AG09309 (cell line): ENCODE measurements around the gene ZNF222.
A peak's percentile ranks its signal among the peaks of the same experiment; 100 is the strongest.

Experiments
- DNase-seq: peaks from one replicate; pipeline ENCODE4 v3.0.0-alpha.2; 2010; ENCODE audit warnings: low read depth
- H3K4me3 ChIP-seq: 2 replicates; pipeline ENCODE4 v1.5.1; 2011; ENCODE audit warnings: mild to moderate bottlenecking, low read depth, low read length, moderate library complexity; ENCODE audit not compliant: control insufficient read depth
- TF ChIP-seq, protein P1 (sequence below): IDR thresholded peaks from 2 replicates; pipeline ENCODE4 v1.5.1; 2011; ENCODE audit warnings: mild to moderate bottlenecking, low read depth, low read length, inconsistent platforms; ENCODE audit not compliant: insufficient read depth, control insufficient read depth; ENCODE audit errors: missing control alignments

The ZNF222 gene

DNA sequence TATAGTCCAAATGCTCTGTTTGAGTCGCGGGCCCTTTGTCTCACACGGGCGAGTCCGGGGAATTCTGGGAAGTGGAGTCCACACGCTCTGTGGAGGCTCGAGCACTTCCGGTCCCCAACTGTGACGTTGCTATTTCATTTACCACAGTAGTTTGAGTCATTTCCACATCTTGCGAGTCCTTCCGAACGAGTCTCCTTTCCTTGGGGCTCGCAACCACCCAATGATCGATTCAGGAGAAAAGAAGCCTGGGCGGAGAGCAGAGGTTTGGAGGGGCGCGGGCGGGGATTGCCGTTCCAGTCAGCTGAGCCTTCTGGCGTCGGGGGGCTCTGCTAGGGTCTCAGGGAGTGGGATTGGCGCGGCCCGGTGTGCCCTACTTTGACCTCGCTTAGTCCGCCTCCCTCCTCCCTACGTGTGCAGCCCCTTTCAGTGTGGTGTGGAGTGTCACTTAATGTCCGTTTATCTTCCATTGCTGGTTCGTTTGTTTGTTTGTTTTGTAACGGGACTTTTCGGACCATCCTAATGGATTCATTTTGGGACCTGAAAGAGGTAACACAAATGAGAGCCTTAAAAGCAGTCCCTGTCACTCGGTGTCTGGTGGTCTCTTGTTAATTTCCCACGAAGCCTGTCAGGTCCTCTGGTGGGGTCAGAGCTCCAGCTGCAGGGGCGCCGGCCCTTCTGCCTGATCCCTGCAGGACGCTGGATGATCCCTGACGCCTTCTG lies at the start of gene ZNF222:
Gene ZNF222, plus strand, starts transcription at position 163 of the 720 bp plus-strand sequence. Its CDS starts 58 bp downstream, at position 221.
- TF ChIP-seq, protein P1, sequence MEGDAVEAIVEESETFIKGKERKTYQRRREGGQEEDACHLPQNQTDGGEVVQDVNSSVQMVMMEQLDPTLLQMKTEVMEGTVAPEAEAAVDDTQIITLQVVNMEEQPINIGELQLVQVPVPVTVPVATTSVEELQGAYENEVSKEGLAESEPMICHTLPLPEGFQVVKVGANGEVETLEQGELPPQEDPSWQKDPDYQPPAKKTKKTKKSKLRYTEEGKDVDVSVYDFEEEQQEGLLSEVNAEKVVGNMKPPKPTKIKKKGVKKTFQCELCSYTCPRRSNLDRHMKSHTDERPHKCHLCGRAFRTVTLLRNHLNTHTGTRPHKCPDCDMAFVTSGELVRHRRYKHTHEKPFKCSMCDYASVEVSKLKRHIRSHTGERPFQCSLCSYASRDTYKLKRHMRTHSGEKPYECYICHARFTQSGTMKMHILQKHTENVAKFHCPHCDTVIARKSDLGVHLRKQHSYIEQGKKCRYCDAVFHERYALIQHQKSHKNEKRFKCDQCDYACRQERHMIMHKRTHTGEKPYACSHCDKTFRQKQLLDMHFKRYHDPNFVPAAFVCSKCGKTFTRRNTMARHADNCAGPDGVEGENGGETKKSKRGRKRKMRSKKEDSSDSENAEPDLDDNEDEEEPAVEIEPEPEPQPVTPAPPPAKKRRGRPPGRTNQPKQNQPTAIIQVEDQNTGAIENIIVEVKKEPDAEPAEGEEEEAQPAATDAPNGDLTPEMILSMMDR: no peak
- peak within 1 kb of the TSS; percentile 95 for H3K4me3 ChIP-seq
- DNase-seq: peak; percentile 44

DNA sequence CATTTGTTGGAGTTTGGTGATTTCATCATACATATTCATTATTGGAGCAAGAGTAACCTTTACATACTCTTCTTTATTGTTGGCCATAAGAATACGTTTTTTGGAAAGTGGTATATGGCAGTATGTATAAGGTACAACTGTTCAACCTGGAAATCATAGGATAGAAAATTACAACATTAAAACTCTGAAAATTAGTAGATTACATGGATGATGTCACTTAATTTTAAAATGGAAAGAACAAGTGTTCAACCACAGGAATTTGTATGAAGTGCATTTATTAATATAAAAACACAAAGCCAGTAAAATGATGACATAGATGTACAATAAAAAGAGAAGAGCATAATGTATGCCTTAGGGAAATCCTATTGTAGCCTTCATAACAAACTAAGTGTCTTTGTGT lies 48.4 kb upstream of the ZNF222 start:
- TF ChIP-seq, protein P1: no peak
- DNase-seq: no peak

GRCh38 chr19:43983544-43983911 lies 41.7 kb upstream of the ZNF222 start:
- H3K4me3 ChIP-seq: peak overlapping the region; percentile 66
- DNase-seq: no peak
- TF ChIP-seq, protein P1: no peak

More for the DNA sequence above, 48.4 kb upstream of the ZNF222 start:
- H3K4me3 ChIP-seq: no peak overlapping the region

DNA sequence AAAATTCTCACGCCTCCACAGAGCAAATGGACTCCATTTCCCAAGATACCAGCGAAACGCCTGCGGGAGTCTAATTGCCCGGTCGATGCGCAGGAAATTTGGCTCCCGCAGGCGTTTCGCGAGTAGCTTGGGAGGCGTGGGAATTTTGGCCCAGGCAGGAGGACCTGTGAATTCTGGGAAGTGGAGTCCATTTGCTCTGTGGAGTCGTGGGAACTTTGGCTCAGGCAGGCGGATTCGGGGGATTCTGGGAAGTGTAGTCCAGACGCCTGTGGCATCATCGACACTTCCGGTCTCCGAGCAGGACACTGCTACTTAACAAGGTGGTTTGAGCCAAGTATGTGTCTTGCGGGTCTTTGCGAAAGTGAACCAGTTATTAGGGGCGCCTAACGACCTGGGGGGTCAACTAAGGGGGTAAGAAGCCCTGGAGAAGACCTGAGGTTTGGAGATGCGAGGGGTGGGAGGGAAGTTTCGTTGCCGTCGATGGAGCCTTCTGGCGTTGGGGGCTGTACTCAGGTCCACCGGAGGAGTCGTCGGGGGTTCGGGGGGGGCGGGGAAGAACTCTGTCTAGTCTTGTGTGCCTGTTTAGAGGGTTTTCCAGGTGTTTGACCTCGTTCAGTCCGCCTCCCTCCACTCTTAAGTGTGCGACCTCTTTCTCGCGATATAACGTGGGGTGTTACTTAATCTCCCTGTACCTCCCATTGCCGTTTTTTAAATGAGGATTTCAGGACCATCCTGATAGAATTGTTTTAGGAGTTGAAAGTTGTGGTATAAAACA lies 41.1 kb upstream of the ZNF222 start, which contains the start of gene ZNF155:
Gene ZNF155, plus strand, starts transcription at position 277 of the 775 bp plus-strand sequence. CDS start 4,356 bp downstream, outside the sequence.
- peak within 1 kb of the TSS; percentile 66 for H3K4me3 ChIP-seq
- TF ChIP-seq, protein P1: no peak
- DNase-seq: peak; percentile 92

DNA sequence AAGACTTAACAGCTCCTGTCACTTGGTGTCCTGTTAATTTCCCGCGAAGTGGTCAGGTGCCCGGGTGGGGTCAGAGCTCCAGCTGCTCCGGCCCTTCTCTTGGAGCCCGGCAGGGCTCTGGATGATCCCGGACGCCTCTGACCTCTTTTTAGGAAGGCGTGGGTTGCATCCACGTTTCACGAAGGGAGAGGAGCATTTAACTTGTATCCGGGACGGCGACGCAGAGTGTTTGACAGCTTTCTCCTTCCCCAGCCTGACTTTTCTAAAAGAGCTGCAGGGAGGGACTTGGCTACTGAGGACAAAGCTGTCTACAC lies 40.5 kb upstream of the ZNF222 start:
- TF ChIP-seq, protein P1: no peak
- peak overlapping the region; percentile 66 for H3K4me3 ChIP-seq
- no peak for DNase-seq

DNA sequence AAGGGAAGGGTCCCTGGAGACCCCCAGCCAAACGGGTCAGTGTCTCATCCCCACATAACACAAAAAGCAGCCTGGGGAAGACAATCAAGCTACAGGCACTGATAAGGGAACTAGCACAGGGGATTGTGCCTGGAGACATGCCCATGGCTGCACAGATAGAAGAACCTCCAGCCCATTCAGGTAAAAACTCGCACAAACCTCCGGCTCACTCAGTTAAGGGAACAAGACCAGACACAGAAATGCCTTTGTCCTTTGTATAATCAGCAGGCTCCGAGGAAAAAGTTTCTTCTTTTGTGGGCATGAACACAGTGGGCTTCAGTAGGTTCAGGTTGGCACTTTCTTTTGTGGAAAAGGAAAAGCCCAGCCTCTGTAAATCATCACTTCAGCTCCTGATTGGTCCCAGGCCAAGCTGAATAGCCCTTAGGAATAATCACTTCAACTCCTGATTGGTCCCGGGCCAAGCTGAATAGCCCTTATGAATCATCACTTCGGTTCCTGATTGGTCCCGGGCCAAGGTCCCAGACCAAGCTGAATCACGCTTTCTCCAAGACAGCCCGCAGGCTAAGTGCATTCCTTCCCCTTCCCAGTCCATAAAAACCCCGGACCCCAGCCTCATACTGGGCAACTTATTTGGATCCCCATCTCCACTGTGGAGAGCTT lies 27.4 kb upstream of the ZNF222 start:
- TF ChIP-seq, protein P1: no peak
- peak; percentile 20 for DNase-seq
- H3K4me3 ChIP-seq: no peak overlapping the region
